Measurements from ENCODE around the gene PORCN.

DNA sequence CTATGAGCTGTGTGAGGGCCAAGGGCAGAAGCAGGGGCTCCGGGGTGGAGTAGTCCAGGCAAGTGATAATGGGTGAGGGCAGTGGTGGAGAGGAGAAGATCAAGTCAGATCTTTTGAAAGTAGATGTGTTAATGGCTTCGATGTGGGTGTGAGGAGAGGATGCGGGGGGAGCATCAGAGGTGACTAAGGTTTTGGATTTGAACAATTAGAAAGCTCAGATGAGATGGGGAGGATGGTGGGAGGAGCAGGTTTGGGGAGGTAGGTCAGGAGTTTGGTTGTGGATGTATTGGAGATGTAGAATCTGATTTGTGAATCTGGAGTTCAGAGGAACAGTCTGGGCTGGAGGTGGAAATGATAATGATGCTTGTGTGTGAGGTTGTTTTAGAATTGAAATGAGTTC lies 28.2 kb upstream of the PORCN start:
- TF ChIP-seq POLR2A (IDR thresholded peaks at IDR 0.05), result no peak
- TF ChIP-seq, protein P1, sequence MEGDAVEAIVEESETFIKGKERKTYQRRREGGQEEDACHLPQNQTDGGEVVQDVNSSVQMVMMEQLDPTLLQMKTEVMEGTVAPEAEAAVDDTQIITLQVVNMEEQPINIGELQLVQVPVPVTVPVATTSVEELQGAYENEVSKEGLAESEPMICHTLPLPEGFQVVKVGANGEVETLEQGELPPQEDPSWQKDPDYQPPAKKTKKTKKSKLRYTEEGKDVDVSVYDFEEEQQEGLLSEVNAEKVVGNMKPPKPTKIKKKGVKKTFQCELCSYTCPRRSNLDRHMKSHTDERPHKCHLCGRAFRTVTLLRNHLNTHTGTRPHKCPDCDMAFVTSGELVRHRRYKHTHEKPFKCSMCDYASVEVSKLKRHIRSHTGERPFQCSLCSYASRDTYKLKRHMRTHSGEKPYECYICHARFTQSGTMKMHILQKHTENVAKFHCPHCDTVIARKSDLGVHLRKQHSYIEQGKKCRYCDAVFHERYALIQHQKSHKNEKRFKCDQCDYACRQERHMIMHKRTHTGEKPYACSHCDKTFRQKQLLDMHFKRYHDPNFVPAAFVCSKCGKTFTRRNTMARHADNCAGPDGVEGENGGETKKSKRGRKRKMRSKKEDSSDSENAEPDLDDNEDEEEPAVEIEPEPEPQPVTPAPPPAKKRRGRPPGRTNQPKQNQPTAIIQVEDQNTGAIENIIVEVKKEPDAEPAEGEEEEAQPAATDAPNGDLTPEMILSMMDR (IDR thresholded peaks at IDR 0.05), result no peak
